Aorta (tissue), 5 donors: ENCODE results near the gene RNF103. TPM values are rescaled to one million over a fixed set of nuclear protein-coding genes. Genes with fewer than 3 reads are reported as not detected.
"Not testable (repeated sequence)": the region's sequence is repeated elsewhere in the genome, so short reads cannot be mapped to it uniquely, and the experiment has no call there.

ENCODE experiments used
- ATAC-seq: fragments of 200-7000 bp; cut with Tn5 transposase; one replicate; pipeline ENCODE4 v1.9.1; 2022; ENCODE audit warnings: moderate library complexity; ENCODE audit not compliant: low FRiP score
- DNase-seq, 2 donors: peaks; one replicate each; pipeline ENCODE4 v3.0.0-alpha.2; 2020
- H3K27ac ChIP-seq, 2 donors: one replicate each; pipeline ENCODE4 v1.5.1; 2013; ENCODE audit warnings: low read length in 2 of 2, mild to moderate bottlenecking in 2 of 2, moderate library complexity in 2 of 2, control low read depth in 1 of 2, inconsistent platforms in 1 of 2, low read depth in 1 of 2
- H3K27me3 ChIP-seq, 2 donors: one replicate each; pipeline ENCODE4 v1.6.1; 2013; ENCODE audit warnings: control low read depth in 1 of 2, low read length in 1 of 2, mild to moderate bottlenecking in 1 of 2, moderate library complexity in 1 of 2; ENCODE audit not compliant: insufficient read depth in 2 of 2, control insufficient read depth in 1 of 2
- H3K36me3 ChIP-seq, 2 donors: one replicate each; pipeline ENCODE4 v1.6.1; 2013; ENCODE audit warnings: control low read depth in 1 of 2, low read length in 1 of 2, mild to moderate bottlenecking in 1 of 2; ENCODE audit not compliant: insufficient read depth in 2 of 2, control insufficient read depth in 1 of 2
- H3K4me1 ChIP-seq, 2 donors: one replicate each; pipeline ENCODE4 v1.6.1; 2013; ENCODE audit warnings: low read length in 2 of 2, control low read depth in 1 of 2, mild to moderate bottlenecking in 1 of 2, moderate library complexity in 1 of 2; ENCODE audit not compliant: insufficient read depth in 2 of 2, control insufficient read depth in 1 of 2
- H3K4me3 ChIP-seq, 2 donors: one replicate each; pipeline ENCODE4 v1.5.1; 2013; ENCODE audit warnings: low read length in 2 of 2, control low read depth in 1 of 2, mild to moderate bottlenecking in 1 of 2
- H3K9me3 ChIP-seq: one replicate; pipeline ENCODE4 v1.6.1; 2013; ENCODE audit warnings: mild to moderate bottlenecking, low read length; ENCODE audit not compliant: control insufficient read depth
- WGBS, 2 donors: extraction: QIAGEN DNeasy Blood & Tissue Kit; methylation state at CpG; one replicate each; pipeline ENCODE4 v1.1.7; 2013; 5-methylcytosine and 5-hydroxymethylcytosine counted together
- intact Hi-C, 2 donors: fragments of 100-400 bp; cut with DNase I; formaldehyde crosslinking; loops; one replicate each; pipeline versions ENCODE4 v1.14.2 to v1.15.0; 2022
- polyA plus RNA-seq, 2 donors: library from polyadenylated mRNA; stranded (reverse); fragments of 200-250 nt; gene quantifications; one replicate each; pipeline ENCODE4 v1.2.3, GENCODE V29; 2013
- total RNA-seq, 2 donors: library from RNA; stranded (reverse); fragmentation: NEBNext Ultra II Directional; extraction: Animal tissue kit (Norgen Biotek cat#: 25700); gene quantifications; one replicate each; pipeline ENCODE4 v1.2.1, GENCODE V29; 2021
- donor health status: healthy with polysubstance abuse.
- donor health status: Bipolar disorder and iron deficiency.
- donor health status: DM: no; HTN: no; CAD: no.
- donor health status: DM: no; HTN: no; CAD: no.
- donor health status: DM: yes; HTN: yes; CAD: no.

Gene RNF103
- total and polyA plus RNA-seq, 4 donors: 11.4 to 31.0 (median 28.3) TPM

- no peak for ATAC-seq
- no peaks in the 10 kb centered on the region for H3K27me3 ChIP-seq
- H3K27ac ChIP-seq: no peak overlapping the region
- no peaks in the 10 kb centered on the region for H3K9me3 ChIP-seq
- H3K4me3 ChIP-seq: no peak overlapping the region
- no peak for DNase-seq
- intact Hi-C loops: no loop called here
- H3K36me3 ChIP-seq: no peaks in the 10 kb centered on the region
- 45% methylated on average over 2 of the region's 2 CpGs for WGBS, 2 donors
- H3K4me1 ChIP-seq: peaks cover 0 to 2% of the 10 kb centered on the region in 2 donors
Observed at GRCh38 chr2:86596118-86596517, 27.5 kb downstream of the RNF103 start.

GRCh38 chr2:86593266-86593665 lies 30.4 kb downstream of the RNF103 start:
- DNase-seq (no peak), ATAC-seq (no peak)
- Histone ChIP-seq H3K4me1 (peaks cover 0 to 2% of the 10 kb centered on the region in 2 donors), H3K27ac (no peak overlapping the region), H3K36me3 (no peaks in the 10 kb centered on the region), H3K9me3 (no peaks in the 10 kb centered on the region), H3K27me3 (no peaks in the 10 kb centered on the region), H3K4me3 (no peak overlapping the region)
- intact Hi-C loops: no loop called here
- WGBS, 2 donors: 24 to 28% methylated on average over 2 of the region's 2 CpGs

- intact Hi-C loops: no loop called here
- WGBS, 2 donors: 4% methylated on average over 3 of the region's 3 CpGs
- no peak for DNase-seq
Observed at GRCh38 chr2:86592547-86593230, 31.0 kb downstream of the RNF103 start.

GRCh38 chr2:86589701-86590100 lies 34.0 kb downstream of the RNF103 start:
- ATAC-seq, DNase-seq, H3K36me3 ChIP-seq, H3K4me3 ChIP-seq, intact Hi-C loops, H3K9me3 ChIP-seq, H3K27ac ChIP-seq, H3K4me1 ChIP-seq, H3K27me3 ChIP-seq: not testable (repeated sequence)
- WGBS, 2 donors: 97 to 98% methylated on average over 5 of the region's 5 CpGs

More at GRCh38 chr2:86592547-86593230, 31.0 kb downstream of the RNF103 start:
- ATAC-seq: no peak
- Histone ChIP-seq H3K4me1 (peaks cover 0 to 2% of the 10 kb centered on the region in 2 donors), H3K27ac (no peak overlapping the region), H3K4me3 (no peak overlapping the region), H3K27me3 (no peaks in the 10 kb centered on the region), H3K36me3 (no peaks in the 10 kb centered on the region), H3K9me3 (no peaks in the 10 kb centered on the region)

- Histone ChIP-seq H3K36me3 (no peaks in the 10 kb centered on the region), H3K27ac (peak overlapping the region in 1 of 2 donors; percentile 9), H3K4me1 (no peaks in the 10 kb centered on the region), H3K9me3 (no peaks in the 10 kb centered on the region), H3K4me3 (no peak overlapping the region), H3K27me3 (no peaks in the 10 kb centered on the region)
- DNase-seq: no peak
- intact Hi-C loops: no loop called here
- no peak for ATAC-seq
- 22% methylated on average over 2 of the region's 2 CpGs for WGBS, 2 donors
Observed at GRCh38 chr2:86584151-86584913, 39.3 kb downstream of the RNF103 start.

- Histone ChIP-seq H3K9me3 (no peaks in the 10 kb centered on the region), H3K4me1 (no peaks in the 10 kb centered on the region), H3K27ac (no peak overlapping the region), H3K27me3 (no peaks in the 10 kb centered on the region), H3K4me3 (no peak overlapping the region), H3K36me3 (no peaks in the 10 kb centered on the region)
- DNase-seq (no peak), ATAC-seq (no peak)
- intact Hi-C loops: no loop called here
Observed at GRCh38 chr2:86580560-86580959, 43.1 kb downstream of the RNF103 start.

- Histone ChIP-seq H3K4me1 (no peaks in the 10 kb centered on the region), H3K27me3 (no peaks in the 10 kb centered on the region), H3K36me3 (no peaks in the 10 kb centered on the region), H3K27ac (no peak overlapping the region), H3K4me3 (no peak overlapping the region), H3K9me3 (no peaks in the 10 kb centered on the region)
- WGBS, 2 donors: 89 to 91% methylated on average over 2 of the region's 2 CpGs
- DNase-seq: no peak
- ATAC-seq: no peak
- intact Hi-C loops: no loop called here
Observed at GRCh38 chr2:86577817-86578456, 45.7 kb downstream of the RNF103 start.

GRCh38 chr2:86570059-86570458 lies 53.6 kb downstream of the RNF103 start:
- intact Hi-C loops: no loop called here
- DNase-seq (no peak), ATAC-seq (no peak)
- Histone ChIP-seq H3K4me1 (no peaks in the 10 kb centered on the region), H3K9me3 (no peaks in the 10 kb centered on the region), H3K4me3 (no peak overlapping the region), H3K27ac (no peak overlapping the region), H3K36me3 (peaks cover 0 to 1% of the 10 kb centered on the region in 2 donors), H3K27me3 (no peaks in the 10 kb centered on the region)
- WGBS, 2 donors: 74% methylated on average over 3 of the region's 3 CpGs
